Progenitor cell of endocrine pancreas (in vitro differentiated cells): ENCODE results near the gene TSSC4. TPM values are rescaled to one million over a fixed set of nuclear protein-coding genes. Genes with fewer than 3 reads are reported as not detected.
A peak's percentile ranks its signal among the peaks of the same experiment; 100 is the strongest.

Source experiments
- DNase-seq: peaks from one replicate; pipeline ENCODE4 v3.0.0; 2021; ENCODE audit warnings: low spot score; ENCODE audit not compliant: unreplicated experiment
- H3K27ac Mint-ChIP-seq: 2 replicates; pipeline ENCODE4 v1.8.0; 2021; ENCODE audit warnings: mild to moderate bottlenecking, moderate library complexity, mixed read lengths
- H3K27me3 Mint-ChIP-seq: 2 replicates; pipeline ENCODE4 v1.8.0; 2021; ENCODE audit warnings: mixed read lengths
- H3K36me3 Mint-ChIP-seq: 2 replicates; pipeline ENCODE4 v1.8.0; 2022; ENCODE audit warnings: mixed read lengths; ENCODE audit not compliant: insufficient read depth
- H3K4me1 Mint-ChIP-seq: 2 replicates; pipeline ENCODE4 v1.8.0; 2021; ENCODE audit warnings: low read depth, mixed read lengths
- H3K4me3 Mint-ChIP-seq: 2 replicates; pipeline ENCODE4 v1.8.0; 2021; ENCODE audit warnings: low read depth, mild to moderate bottlenecking, moderate library complexity, mixed read lengths
- H3K9me3 Mint-ChIP-seq: 2 replicates; pipeline ENCODE4 v1.8.0; 2021; ENCODE audit warnings: low read depth, mixed read lengths
- total RNA-seq: library from RNA; stranded (reverse); gene quantifications from 2 replicates; pipeline ENCODE4 v1.2.1, GENCODE V29; 2021
- TF ChIP-seq, protein P1 (sequence below): fragments of 200-600 bp; sonication (generic); IDR thresholded peaks from one replicate; pipeline ENCODE4 v1.5.0; 2021; ENCODE audit warnings: antibody characterized with exemption, mild to moderate bottlenecking; ENCODE audit not compliant: unreplicated experiment

The TSSC4 gene
- total RNA-seq, 1 donor from 2014 or later: 50.2 TPM

- no peak for DNase-seq
- peaks cover 5% of the 10 kb centered on the region for H3K4me1 Mint-ChIP-seq
- H3K27ac Mint-ChIP-seq: no peak overlapping the region
- H3K27me3 Mint-ChIP-seq: no peaks in the 10 kb centered on the region
- no peaks in the 10 kb centered on the region for H3K36me3 Mint-ChIP-seq
- H3K4me3 Mint-ChIP-seq: no peak overlapping the region
- TF ChIP-seq, protein P1, sequence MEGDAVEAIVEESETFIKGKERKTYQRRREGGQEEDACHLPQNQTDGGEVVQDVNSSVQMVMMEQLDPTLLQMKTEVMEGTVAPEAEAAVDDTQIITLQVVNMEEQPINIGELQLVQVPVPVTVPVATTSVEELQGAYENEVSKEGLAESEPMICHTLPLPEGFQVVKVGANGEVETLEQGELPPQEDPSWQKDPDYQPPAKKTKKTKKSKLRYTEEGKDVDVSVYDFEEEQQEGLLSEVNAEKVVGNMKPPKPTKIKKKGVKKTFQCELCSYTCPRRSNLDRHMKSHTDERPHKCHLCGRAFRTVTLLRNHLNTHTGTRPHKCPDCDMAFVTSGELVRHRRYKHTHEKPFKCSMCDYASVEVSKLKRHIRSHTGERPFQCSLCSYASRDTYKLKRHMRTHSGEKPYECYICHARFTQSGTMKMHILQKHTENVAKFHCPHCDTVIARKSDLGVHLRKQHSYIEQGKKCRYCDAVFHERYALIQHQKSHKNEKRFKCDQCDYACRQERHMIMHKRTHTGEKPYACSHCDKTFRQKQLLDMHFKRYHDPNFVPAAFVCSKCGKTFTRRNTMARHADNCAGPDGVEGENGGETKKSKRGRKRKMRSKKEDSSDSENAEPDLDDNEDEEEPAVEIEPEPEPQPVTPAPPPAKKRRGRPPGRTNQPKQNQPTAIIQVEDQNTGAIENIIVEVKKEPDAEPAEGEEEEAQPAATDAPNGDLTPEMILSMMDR: peak; percentile 22
- no peaks in the 10 kb centered on the region for H3K9me3 Mint-ChIP-seq
Measured at GRCh38 chr11:2415601-2416380, 15.2 kb downstream of the TSSC4 start.

DNA sequence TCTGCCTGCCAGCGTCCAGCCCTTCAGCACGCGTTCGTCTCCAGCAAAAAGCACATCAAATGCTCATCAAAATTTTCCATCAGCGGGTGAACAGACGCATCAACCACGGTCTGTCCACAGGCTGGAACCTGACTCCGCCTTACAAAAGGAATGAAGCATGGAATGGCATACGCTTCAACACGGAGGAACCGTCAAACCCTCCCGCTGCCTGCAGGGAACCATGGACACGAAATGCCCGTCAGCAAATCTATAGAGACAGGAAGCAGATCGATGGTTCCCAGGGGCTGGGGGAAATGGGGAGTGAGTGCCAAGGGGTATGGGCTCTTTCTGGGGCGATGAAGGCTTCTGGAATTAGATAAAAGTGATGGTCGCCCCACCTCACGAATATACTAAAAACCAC, 16.2 kb downstream of the TSSC4 start:
- H3K36me3 Mint-ChIP-seq: no peaks in the 10 kb centered on the region
- no peak overlapping the region for H3K27ac Mint-ChIP-seq
- no peaks in the 10 kb centered on the region for H3K27me3 Mint-ChIP-seq
- H3K4me3 Mint-ChIP-seq: no peak overlapping the region
- H3K9me3 Mint-ChIP-seq: no peaks in the 10 kb centered on the region
- no peaks in the 10 kb centered on the region for H3K4me1 Mint-ChIP-seq
- DNase-seq: no peak
- TF ChIP-seq, protein P1: no peak

GRCh38 chr11:2417856-2418692, 17.5 kb downstream of the TSSC4 start:
- no peaks in the 10 kb centered on the region for H3K9me3 Mint-ChIP-seq
- H3K4me1 Mint-ChIP-seq: no peaks in the 10 kb centered on the region
- no peaks in the 10 kb centered on the region for H3K27me3 Mint-ChIP-seq
- TF ChIP-seq, protein P1: no peak
- no peak overlapping the region for H3K4me3 Mint-ChIP-seq
- no peak overlapping the region for H3K27ac Mint-ChIP-seq
- no peaks in the 10 kb centered on the region for H3K36me3 Mint-ChIP-seq
- no peak for DNase-seq

- no peaks in the 10 kb centered on the region for H3K27me3 Mint-ChIP-seq
- DNase-seq: no peak
- no peaks in the 10 kb centered on the region for H3K9me3 Mint-ChIP-seq
- no peaks in the 10 kb centered on the region for H3K36me3 Mint-ChIP-seq
- no peak overlapping the region for H3K4me3 Mint-ChIP-seq
- H3K4me1 Mint-ChIP-seq: no peaks in the 10 kb centered on the region
- H3K27ac Mint-ChIP-seq: no peak overlapping the region
- TF ChIP-seq, protein P1: no peak
Measured at GRCh38 chr11:2418693-2419360, 18.3 kb downstream of the TSSC4 start.
